HPDE6-E6E7 (cell line): ENCODE results near the gene INSL3.

ENCODE experiments used
- DNase-seq: peaks from one replicate; pipeline ENCODE4 v3.0.0; 2011; ENCODE audit warnings: missing footprints; ENCODE audit errors: extremely low spot score

INSL3 gene, protein sequence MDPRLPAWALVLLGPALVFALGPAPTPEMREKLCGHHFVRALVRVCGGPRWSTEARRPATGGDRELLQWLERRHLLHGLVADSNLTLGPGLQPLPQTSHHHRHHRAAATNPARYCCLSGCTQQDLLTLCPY

DNA sequence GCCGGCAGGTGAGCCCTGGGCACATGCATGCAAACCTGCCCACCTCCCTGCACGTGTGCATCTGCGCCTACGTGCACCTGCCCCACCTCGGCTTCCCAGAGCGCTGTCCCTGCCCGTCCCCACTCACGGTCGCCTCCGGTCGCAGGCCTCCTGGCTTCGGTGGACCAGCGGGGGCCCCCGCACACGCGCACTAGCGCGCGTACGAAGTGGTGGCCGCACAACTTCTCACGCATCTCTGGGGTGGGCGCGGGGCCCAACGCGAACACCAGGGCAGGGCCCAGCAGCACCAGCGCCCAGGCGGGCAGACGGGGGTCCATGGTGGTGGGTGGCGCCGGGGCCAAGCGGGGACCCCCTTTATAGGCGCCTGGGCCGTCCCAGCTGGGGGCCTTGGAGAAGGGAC, at the start of gene INSL3:
TSS of gene INSL3 (minus strand) at position 330 of the 400 bp plus-strand sequence. CDS start at position 317, 13 bp downstream.
- DNase-seq = no peak

DNA sequence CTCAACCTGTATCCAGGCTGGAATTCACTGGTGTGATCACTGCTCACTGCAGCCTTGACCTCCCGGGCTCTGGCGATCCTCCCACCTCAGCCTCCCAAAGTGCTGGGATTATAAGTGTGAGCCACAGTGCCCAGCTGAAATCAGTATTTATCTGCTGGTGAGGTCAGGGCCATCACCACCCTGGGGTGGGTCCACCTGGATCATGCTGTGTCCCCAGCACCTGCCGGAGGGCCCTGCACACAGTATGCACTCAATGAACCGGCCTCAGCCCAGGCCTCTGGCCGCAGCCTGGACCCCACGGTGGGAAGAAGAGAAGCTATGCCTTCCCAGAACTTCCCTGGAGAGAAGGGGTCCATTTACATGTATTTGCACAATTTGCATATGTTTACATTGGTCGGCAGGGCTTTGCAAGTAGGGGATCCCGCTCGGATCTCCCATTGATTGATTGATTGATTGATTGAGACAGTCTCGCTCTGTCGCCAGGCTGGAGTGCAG, 47.8 kb upstream of the INSL3 start:
- DNase-seq = no peak

DNA sequence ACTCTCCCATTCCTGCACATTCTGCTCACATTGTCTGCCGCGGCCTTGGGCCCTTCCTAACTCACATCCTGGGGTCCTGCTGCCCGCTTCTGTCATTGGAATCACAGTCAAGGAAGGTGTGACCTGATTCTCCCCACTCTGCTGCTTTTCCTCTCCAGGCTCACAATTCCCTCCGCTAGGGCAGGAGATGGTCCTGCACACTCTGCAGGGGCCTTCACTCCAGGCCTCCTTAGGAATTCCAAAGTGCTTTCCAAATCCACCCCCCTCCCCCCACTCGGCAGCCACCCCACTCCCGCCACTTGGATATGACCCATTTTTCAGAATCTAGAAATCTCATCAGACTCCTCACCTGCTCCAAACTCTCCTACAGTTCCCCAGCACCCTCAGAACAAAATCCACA, 47.4 kb upstream of the INSL3 start:
- DNase-seq = no peak

DNA sequence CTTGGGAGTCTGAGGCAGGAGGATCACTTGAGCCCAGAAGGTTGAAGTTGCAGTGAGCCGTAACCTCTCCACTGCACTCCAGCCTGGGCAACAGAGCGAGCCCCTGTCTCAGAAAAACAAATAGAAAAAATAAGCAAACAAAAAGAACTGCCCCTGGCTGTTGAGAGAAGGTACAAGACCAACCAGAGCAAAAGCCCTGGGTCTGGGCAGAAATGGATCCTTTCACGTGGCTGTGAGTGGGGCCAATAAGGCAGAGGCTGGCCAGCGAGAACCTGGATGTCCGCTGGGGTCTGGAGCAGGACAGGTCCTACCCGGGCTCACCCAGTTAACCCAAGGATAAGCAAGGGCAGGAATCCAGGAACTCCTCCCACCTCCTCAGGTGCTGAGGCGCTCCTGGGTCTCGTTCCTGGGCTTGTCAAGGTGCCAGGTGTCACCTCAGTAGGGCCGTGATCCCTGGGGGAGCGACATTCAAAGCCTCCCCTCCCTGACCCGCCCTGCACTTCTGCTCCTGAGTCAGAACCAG, 45.7 kb upstream of the INSL3 start:
- no peak for DNase-seq

DNA sequence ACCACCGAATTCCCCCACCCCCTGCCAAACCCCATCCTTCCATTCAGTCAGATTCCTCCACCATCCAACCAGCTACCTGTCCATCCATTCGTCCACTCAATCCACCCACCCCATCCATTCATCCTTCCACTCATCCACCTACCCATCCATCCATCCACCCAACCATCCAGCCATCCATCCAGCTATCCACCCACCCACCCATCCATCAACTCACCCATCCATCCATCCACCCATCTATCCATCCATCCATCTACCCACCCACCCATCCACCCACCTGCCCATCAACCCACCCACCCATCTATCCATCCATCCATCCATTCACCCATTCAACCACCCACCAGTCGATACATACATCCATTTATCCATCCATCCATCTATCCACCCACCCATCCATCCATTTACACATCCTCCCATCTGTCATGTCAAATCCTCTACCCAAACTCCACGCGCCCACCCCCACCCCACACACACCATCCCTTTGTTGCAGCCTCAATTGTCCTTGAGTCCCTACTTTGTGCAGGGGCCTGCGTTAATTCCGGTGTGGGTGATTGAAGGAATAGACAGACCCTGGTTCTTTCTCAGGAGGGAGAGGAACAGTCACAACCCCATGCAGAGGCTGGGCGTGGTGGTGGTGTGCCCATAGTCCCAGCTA, 45.1 kb upstream of the INSL3 start:
- no peak for DNase-seq

DNA sequence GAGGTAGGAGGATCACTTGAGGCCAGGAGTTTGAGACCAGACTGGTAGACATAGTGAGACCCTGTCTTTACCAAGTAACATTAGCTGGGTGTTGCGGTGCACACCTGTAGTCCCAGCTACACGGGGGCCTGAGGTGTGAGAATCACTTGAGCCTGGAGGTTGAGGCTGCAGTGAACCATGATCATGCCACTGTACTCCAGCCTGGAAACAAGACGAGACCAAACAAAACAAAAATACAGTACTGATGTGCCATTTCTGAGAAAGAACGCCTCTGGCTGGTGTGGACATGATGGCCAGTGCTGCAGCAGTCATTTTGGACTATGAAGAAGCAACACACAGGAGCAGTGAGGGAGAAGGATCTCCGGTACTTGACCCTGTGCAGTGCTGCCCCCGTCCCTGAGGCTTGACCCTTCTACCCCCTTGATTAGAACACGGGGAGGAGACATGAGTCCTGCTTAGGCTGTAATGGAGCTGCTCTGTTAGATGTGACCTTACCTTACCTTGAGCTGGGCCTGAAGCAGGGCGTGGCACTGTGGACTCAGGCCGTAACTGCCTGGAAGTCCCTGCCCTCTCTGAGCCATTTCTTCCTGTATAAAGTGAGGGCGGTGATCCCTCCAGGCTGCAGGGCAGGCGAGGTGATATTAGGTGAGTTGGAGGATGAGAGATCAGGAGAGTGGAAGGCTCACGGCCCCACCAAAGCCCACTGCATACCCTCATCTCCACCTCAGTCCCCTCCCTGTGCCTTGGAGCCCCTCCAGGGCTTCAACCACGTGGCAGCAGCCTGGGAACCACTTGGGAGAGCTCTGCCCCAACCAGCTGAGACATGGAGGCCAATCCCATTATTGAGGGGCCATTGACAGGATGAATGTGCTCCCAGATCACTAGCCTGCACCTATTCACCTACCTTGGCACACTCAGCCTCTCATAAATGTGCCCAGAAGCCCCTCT, 44.3 kb upstream of the INSL3 start:
- DNase-seq = no peak

DNA sequence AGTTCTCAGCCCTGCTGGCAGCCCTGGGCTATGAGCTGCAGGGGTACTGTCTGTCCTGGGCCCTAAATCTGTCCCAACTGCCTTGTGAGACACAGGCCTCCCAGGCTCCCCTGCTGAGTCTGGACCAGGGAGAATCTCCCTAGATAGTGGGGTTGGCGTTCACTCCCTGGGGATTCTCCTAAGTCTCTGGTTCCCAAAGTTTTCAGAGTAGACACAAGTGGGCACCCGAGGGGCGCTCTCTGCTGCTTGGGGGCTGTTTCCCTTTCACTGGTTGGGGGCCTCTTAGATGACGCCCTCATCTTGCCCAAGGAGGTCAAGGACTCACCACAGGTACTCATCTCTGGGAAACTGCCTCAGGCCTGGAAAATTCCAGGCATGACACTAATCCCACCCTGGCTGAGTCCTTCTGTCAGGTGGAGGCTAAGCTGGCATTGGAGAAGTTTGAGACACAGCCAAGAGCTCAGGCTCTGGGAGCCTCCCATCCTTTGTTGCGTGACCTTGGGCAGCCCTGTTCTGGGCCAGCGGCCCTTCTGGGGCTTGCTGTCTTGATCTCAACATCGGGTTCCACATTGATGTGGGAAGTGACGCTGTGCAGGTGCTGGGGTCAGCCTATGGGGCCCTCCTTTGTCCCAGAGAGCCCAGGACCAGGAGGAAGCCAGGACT, 42.3 kb upstream of the INSL3 start:
- no peak for DNase-seq

DNA sequence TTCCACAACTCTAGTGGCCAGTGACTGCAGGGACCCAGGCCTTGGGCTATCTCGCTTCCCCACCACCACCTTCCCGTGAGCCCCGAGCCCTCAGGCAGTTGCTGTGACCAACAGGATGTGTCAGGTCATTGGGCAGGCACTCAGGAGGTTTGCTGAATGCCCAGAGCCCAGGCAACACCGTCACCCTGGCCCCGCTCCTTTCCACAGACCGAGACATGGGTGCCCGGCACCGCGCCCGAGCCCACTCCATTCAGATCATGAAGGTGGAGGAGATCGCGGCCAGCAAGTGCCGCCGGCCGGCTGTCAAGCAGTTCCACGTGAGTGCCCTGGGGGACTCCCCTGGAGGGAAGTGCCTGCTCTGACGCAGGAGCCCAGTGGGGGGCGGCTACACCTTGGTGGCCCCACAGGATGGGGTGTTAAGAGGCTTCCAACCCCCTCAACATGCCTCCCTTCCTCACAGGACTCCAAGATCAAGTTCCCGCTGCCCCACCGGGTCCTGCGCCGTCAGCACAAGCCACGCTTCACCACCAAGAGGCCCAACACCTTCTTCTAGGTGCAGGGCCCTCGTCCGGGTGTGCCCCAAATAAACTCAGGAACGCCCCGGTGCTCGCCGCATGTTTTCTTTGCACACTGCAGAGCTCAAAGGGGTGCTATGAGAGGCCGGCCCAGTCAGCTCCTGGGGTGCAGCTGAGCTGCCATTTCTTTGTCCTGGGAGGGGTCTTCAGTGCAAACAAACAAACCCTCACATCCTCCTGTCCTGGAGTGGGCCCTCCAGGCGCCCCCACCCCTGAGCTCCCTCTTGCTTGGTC, 41.6 kb upstream of the INSL3 start:
- no peak for DNase-seq

DNA sequence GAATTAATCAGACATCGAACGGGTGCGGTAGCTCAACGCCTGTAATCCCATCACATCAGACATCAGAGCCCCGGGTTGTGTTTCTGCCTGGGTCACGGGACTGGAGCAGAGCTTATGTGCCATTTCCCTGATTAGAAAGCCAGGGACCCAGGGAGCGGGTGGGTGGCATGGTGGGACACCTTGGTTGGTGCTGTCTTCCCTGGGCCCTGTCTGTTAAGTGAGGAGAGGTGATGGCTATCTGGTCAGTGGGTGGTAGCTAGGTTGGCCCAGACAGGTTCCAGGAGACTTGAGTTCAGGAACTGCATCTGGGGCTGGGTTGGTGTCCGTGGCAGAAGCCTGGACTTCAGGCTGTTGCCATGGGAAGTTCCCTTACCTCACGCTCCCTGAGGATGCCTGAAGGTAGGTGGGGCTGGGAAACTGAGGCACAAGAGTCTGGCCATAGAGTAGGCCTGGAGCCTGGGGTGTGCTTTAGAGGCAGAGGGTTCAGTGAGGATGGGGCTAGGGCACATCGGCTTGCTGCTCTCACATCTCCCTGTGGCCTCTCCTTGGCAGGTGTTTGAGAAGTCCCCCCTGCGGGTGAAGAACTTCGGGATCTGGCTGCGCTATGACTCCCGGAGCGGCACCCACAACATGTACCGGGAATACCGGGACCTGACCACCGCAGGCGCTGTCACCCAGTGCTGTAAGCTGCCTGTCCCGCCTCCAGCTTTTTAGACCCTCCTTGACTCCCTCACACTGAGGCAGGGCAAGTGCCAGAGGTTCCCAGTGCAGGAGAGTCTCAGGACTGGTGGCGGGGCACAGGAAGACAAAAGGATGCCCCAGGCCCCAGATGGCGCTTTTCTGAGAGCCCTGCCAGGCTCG, 40.5 kb upstream of the INSL3 start:
- no peak for DNase-seq

DNA sequence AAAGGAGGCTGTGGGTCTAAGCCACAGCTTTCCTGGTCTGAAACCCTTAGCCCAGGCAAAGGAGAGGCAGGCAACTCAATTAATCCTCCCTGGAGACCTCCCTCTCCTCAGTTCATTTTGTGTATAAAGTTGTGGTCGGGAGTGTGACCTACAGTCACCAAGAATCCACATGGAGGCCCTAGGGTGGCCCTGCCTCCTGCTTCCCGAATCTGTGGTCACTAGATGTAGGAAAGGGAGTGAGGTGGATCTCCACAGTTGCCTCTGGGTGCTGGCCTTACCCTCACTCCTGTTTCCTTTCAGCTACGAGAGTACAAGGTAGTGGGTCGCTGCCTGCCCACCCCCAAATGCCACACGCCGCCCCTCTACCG, 39.7 kb upstream of the INSL3 start:
- DNase-seq = no peak

DNA sequence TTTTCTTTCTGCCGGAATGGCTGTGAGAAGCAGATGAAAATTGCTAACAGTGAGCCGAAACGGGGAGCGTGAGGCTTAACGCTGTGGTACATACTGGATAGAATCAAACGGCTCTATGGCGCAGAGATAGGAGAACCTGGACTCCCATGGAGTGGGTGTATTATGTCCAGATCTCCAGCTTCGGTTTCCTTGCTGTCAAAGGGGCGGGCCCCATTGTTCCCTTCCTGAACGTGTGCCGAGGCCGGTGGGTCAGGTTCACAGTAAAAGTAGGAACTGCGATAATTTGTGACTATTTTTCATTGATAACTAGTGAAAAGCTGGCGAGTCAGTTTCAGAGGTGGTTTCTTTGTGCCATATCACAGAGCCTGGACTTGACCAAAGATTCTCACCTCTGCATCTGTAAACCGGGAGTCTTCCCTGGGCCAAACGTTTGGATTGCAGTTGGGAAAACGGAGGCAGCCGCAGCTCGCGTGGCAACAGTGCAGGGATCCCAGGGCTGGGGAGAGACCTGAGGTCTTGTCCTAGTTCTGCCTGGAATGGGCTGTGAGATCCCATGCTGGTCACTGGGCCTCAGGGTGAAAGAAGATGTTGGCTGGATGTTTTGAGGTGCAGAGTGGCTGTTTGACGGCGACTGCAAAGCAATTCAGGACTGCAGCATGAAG, 39.1 kb upstream of the INSL3 start:
- no peak for DNase-seq

DNA sequence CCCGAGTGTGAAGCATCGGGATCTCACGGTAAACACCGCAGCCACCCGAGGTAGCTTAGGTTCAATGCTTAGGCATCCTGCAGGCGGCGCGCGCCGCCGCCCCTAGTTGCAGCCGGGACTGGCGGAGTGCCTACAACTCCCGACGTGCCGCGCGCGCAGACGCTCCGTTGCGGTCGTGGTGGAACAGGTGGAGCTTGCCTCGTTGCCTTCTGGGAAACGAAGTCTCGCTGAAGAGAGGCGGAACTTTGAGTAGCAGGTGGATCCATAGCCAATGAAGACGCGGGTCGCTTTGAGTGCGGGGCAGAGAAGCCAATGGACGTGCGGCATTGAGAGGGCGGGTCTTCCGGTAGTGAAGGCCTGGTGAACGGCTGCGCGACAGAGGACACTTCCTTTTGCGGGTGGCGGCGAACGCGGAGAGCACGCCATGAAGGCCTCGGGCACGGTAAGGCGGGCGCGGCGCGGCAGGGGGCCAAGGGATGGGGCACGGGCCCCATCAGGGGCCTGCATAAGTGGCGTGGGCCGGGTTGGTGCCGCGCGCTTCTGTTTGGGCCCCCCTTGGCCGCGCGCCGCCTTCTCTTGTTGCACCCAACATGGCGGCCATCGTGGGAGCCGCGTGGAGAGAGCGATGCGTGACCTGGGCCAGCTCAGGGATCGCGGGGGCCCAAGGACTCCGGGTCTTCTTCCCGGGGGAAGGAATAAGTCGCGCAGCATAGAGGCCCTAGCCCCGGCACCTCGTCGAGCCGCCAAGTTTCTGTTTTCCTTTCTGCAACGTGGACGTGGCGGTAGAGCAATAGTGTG, 38.4 kb upstream of the INSL3 start, which contains the start of gene RPL18A:
TSS of gene RPL18A (plus strand) at position 378 of the 798 bp plus-strand sequence. CDS start at position 425, 47 bp downstream.
- peak; percentile 99 for DNase-seq

DNA sequence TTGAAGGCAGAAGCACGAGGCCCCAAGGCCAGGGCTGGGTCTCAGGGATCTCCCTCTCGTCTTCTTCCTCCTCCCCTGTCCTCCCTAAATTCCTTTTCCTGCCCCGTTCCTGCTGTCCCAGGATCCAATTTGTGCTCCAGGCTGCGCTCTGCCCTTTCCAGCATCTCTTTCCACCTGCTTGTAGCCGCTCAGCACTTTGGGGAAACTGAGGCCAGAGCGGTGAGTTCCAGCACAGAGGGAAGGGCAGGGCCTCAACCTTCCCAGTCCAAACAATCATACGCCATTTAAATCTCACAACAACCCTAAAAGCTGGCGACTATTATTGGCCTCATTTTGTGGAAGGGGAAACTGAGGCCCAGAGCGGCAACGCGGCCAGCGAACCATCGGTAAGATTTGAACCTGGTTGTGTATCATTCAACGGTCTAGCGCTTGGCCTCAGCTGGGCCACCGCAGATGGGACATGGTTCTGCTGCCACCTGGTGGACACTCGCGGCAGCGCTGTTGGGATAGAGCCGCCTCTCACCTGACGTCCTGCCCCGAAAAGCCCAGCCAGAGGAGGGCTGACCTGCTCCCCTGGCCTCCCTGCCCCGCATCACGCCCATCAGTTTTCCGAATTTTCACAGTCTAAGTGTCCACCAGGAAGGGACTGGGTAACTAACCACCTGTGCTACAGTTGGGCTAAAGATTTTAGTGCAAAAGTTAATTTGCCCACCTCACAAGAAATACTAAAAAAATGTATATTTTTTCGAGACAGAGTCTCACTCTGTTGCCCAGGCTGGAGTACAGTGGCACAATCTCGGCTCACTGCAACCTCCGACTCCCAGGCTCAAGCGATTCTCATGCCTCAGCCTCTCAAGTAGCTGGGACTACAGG, 34.2 kb upstream of the INSL3 start:
- DNase-seq = peak; percentile 80

DNA sequence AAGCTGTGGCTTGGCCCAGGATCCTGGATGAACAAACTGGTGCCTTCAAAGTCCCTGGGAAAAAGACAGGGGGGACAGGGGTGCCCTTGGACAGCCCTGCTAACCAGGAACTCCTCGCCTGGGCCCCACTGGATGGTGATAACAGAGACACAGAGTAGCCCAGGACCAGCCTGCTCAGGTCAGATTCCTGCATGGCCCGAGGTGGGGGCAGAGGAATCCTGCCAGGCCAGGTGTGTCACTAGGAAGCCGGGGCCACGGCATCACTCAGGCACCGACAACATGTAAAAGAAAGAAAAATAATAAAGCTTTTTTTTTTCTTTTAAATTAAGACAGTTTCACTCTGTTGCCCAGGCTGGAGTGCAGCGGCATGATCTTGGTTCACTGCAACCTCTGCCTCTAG, 32.7 kb upstream of the INSL3 start:
- no peak for DNase-seq

DNA sequence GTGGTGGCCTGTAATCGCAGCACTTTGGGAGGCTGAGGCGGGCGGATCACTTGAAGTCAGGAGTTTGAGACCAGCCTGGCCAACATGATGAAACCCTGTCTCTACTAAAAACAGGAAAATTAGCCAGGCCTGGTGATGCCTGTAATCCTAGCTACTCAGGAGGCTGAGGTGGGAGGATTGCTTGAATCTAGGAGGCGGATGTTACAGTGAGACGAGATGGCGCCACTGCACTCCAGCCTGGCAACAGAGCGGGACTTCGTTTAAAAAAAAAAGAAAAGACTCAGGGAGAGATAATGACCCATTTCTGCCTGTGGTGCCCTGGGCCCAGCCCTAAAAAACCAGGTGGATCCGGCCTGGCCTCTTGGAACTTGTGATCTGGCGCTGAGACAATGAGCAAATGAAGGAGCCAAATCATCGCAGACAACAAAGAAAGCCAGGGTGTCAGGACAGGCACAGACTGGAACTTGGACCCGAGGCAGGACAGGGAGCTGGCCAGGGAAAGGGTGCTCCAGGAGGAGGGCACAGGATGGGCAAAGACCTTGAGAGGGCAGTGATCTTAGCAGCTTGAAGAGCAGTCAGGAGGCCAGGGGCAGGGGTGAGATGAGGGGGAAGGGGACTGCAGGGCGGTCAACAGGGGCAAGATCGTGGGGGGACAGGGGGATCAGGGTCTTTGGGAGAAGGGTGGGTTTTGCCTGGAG, 27.4 kb upstream of the INSL3 start:
- no peak for DNase-seq

DNA sequence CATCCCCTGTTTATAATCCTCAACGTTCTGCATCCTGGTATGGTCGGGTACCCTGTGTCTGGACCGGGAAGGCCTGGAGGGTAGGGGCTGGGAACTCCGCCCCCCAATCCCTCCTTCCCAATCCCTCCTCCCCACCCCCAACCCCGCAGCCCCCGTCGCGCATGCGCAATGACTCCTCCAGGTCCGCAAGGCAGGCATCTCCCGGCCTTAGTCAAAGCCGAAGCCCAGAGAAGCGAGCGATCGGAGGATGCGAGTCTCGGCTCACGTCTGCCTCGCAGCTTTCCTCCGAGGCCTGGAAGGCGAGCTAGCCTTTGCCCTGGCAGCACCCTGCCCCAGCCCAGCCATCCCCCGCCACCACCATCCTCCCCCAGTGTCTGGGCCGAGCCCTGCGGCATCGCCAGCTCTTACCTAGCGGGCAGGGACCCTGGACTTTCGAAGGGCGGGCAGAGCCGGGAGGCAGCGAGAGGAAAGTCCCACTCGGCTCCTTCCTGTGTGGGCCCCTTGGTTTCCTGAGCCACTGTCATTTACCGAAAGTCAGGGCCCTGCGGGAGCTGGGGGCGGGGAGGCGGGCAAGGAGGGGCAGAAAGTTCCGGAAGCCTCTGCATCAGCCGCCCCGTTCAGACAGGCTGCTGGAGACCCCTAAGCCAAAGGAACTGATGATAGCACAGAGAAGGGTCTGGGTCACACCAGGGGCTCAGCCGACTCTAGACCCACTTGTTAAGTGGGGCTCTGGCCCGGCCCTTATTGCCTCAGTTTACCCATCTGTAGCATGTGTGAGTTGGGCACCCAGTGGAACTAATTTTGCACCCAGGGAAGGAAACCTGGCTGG, 26.4 kb upstream of the INSL3 start, which contains the start of gene JAK3:
TSS of gene JAK3 (minus strand) at position 445 of the 829 bp plus-strand sequence. CDS start 3,565 bp downstream, outside the sequence.
- peak; percentile 45 for DNase-seq
